Measurements from ENCODE around the gene CAP2.
"Not testable (repeated sequence)": the region's sequence is repeated elsewhere in the genome, so short reads cannot be mapped to it uniquely, and the experiment has no call there.

- TF ChIP-seq ZFP30 (CRISPR knock-in tag; IDR thresholded peaks at IDR 0.05); PATZ1 (CRISPR knock-in tag; IDR thresholded peaks at IDR 0.05; ENCODE audit: borderline replicate concordance); GLIS3 (CRISPR knock-in tag; IDR thresholded peaks at IDR 0.05); TCF4 (CRISPR knock-in tag; IDR thresholded peaks at IDR 0.05; ENCODE audit: borderline replicate concordance); SNAI2 (CRISPR knock-in tag; IDR thresholded peaks at IDR 0.05); BACH2 (CRISPR knock-in tag; IDR thresholded peaks at IDR 0.05; ENCODE audit: borderline replicate concordance); CREB5 (CRISPR knock-in tag; IDR thresholded peaks at IDR 0.05; ENCODE audit: low read depth); ARNTL (CRISPR knock-in tag; IDR thresholded peaks at IDR 0.05; ENCODE audit: borderline replicate concordance, low read depth); ZFP3 (CRISPR knock-in tag; IDR thresholded peaks at IDR 0.05); ISL1 (CRISPR knock-in tag; IDR thresholded peaks at IDR 0.05); RARB (CRISPR knock-in tag; IDR thresholded peaks at IDR 0.05); OSR1 (CRISPR knock-in tag; IDR thresholded peaks at IDR 0.05): not testable (repeated sequence)
These were observed 21.0 kb downstream of the CAP2 start for GRCh38 chr6:17414395-17414794.
